Activated naive CD4-positive, alpha-beta T cell treated with anti-CD3 and anti-CD28 coated beads, Interleukin-2, amount 10 ng/mL, durations not matched to agents 7 days and 5 days (primary cell): Measurements from ENCODE around the gene ERRFI1.
"Not testable (repeated sequence)": the region's sequence is repeated elsewhere in the genome, so short reads cannot be mapped to it uniquely, and the experiment has no call there.

ENCODE experiments used
- CTCF ChIA-PET: fragments of 350-600 bp; sonication (Branson Sonifier 250); formaldehyde crosslinking; loops from one replicate; lab custom pipeline; 2021; ENCODE audit warnings: antibody characterized with exemption; lab: Charles Lee
- DNase-seq: peaks from one replicate; pipeline ENCODE4 v3.0.0-alpha.2; 2020
- H3K27ac Mint-ChIP-seq: one replicate; pipeline ENCODE4 v1.8.0; 2021; ENCODE audit warnings: mild to moderate bottlenecking, moderate library complexity, mixed read lengths
- H3K27me3 Mint-ChIP-seq: one replicate; pipeline ENCODE4 v1.8.0; 2021; ENCODE audit warnings: mild to moderate bottlenecking, mixed read lengths
- H3K36me3 Mint-ChIP-seq: one replicate; pipeline ENCODE4 v1.8.0; 2021; ENCODE audit warnings: mixed read lengths
- H3K4me1 Mint-ChIP-seq: one replicate; pipeline ENCODE4 v1.8.0; 2021; ENCODE audit warnings: mixed read lengths
- H3K4me3 Mint-ChIP-seq: one replicate; pipeline ENCODE4 v1.8.0; 2021; ENCODE audit warnings: mild to moderate bottlenecking, moderate library complexity, mixed read lengths
- H3K9me3 Mint-ChIP-seq: one replicate; pipeline ENCODE4 v1.8.0; 2021; ENCODE audit warnings: mixed read lengths

The ERRFI1 gene

DNA sequence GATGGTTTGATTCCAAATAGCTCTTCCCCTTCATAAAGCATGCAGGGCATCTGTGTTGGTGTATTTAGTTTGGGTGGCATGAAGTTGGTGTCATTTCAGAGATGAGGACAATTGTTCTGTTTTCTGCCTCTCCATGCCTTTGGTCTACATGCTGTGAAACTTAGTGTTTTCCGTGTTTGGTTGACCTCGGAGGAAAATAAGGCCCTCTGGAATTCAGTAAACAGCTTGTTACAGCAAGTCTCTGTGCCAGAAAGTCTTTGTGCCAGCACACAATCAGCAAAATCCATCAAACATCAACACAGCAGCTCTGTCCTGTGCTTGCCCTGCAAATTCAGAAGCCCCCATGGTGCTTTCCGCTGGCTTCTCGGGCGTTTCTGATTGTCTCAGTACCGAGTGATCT is 55.1 kb downstream of the ERRFI1 start:
- peaks cover 46% of the 10 kb centered on the region for H3K36me3 Mint-ChIP-seq
- peaks cover 11% of the 10 kb centered on the region for H3K4me1 Mint-ChIP-seq
- H3K4me3 Mint-ChIP-seq, result no peak overlapping the region
- no peak overlapping the region for H3K27ac Mint-ChIP-seq
- CTCF ChIA-PET, result interaction anchor here (0.9 kb wide), 1 partner anchor 62 kb away, joined by 3 read pairs; no protein-coding TSS in a partner anchor
- H3K27me3 Mint-ChIP-seq, result no peaks in the 10 kb centered on the region
- no peak for DNase-seq
- H3K9me3 Mint-ChIP-seq, result no peaks in the 10 kb centered on the region

DNA sequence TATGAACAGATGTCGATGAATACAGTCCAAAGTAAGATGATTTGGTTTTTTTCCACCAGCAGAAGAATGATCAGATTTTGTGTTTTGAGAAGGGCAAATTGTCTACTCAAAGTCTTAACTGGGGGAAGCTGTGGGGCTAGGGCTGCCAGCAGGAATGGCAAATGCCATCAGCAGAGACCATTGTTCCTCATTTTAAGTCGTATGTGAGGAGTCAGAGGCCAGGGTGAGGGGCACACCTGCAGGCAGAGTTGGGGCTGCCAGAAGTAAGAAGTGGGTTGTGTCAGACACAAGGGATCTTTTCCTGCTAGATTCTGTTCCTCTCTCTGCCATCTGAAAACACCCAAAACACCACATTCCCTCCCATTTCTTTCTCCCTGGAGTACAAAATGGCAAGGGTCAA is 55.9 kb downstream of the ERRFI1 start:
- Mint-ChIP-seq H3K4me3 (no peak overlapping the region), H3K4me1 (peaks cover 18% of the 10 kb centered on the region), H3K36me3 (peaks cover 51% of the 10 kb centered on the region), H3K27ac (no peak overlapping the region), H3K9me3 (no peaks in the 10 kb centered on the region), H3K27me3 (no peaks in the 10 kb centered on the region)
- no peak for DNase-seq
- CTCF ChIA-PET, result interaction anchor here (0.9 kb wide), 1 partner anchor 63 kb away, joined by 3 read pairs; no protein-coding TSS in a partner anchor

DNA sequence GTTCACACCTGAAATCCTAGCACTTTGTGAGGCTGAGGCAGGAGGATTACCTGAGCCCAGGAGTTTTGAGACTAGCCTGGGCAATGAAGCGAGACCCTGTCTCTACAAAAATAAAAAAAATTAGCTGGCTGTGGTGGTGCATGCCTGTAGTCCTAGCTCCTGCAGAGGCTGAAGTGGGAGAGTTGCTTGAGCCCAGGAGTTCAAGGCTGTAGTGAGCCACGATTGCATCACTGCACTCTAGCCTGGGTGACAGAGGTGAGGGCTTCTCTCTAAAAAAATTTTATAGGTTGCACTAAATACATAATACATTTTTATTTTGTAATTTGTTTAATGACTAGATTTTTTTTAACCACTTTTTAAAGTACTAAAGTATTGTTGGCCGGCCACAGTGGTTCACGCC is 58.5 kb downstream of the ERRFI1 start:
- H3K27me3 Mint-ChIP-seq, result no peaks in the 10 kb centered on the region
- peaks cover 44% of the 10 kb centered on the region for H3K4me1 Mint-ChIP-seq
- no peak for DNase-seq
- H3K4me3 Mint-ChIP-seq, result no peak overlapping the region
- no peak overlapping the region for H3K27ac Mint-ChIP-seq
- CTCF ChIA-PET, result interaction anchor here (2.0 kb wide), 1 partner anchor 48 kb away, joined by 4 read pairs; no protein-coding TSS in a partner anchor
- peaks cover 69% of the 10 kb centered on the region for H3K36me3 Mint-ChIP-seq
- H3K9me3 Mint-ChIP-seq, result no peaks in the 10 kb centered on the region

DNA sequence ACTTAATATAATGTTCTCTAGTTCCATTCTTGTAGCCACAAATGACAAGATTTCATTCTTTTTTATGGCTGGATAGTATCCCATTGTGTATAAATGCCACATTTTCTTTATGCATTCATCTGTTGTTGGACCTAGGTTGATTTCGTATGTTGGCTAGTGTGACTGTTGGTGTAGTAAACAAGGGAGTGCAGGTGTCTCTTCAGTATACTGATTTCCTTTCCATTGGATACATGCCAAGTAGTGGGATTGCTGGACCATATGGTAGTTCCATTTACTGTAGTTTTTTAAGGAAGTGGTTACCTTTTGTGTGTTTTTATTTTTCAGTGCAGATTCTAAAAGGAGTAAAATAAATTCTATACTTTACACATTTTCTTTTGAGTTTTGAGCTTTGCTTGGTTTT is 58.9 kb downstream of the ERRFI1 start:
- CTCF ChIA-PET, result interaction anchor here (2.0 kb wide), 1 partner anchor 48 kb away, joined by 4 read pairs; no protein-coding TSS in a partner anchor
- Mint-ChIP-seq H3K9me3 (no peaks in the 10 kb centered on the region), H3K4me1 (peaks cover 48% of the 10 kb centered on the region), H3K36me3 (peaks cover 69% of the 10 kb centered on the region), H3K4me3 (no peak overlapping the region), H3K27me3 (no peaks in the 10 kb centered on the region), H3K27ac (no peak overlapping the region)
- no peak for DNase-seq

DNA sequence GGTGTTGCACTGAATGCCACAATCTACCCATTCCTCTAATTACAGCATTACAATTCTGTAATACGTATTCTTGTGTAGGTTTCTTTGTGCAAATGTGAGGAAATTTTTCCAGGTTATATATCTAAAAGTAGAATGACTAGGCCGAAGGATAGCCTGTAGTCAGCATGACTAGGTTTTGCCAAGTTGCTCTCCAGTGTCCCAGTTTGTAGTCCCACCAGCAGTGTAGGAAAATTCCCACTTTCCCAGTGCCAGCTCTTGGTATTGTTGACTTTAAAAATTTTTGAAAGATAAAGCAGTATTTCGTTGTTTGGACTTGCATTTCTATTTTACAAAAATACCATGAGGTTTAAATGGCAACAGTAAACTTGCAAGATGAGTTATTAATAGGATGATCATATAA is 61.6 kb downstream of the ERRFI1 start:
- Mint-ChIP-seq H3K36me3 (peaks cover 54% of the 10 kb centered on the region), H3K27me3 (no peaks in the 10 kb centered on the region), H3K4me3 (no peak overlapping the region), H3K4me1 (peaks cover 67% of the 10 kb centered on the region), H3K27ac (no peak overlapping the region), H3K9me3 (no peaks in the 10 kb centered on the region)
- CTCF ChIA-PET, result interaction anchor here (0.9 to 1.9 kb wide), 4 partner anchors 11 to 53 kb away, joined by 3 to 6 read pairs (median 4); no protein-coding TSS in a partner anchor
- no peak for DNase-seq

DNA sequence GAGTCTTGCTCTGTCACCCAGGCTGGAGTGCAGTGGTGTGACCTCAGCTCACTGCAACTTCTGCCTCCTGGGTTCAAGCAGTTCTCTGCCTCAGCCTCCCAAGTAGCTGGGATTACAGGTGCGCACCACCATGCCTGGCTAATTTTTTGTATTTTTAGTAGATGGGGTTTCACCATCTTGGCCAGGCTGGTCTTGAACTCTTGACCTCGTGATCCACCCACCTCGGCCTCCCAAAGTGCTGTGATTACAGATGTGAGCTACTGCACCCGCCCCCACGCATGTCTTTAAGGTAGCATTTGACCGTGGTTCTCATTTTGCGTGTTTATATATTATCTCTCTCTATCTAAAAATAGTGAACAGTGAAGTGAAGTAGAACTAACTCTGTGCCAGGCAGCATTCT is 62.3 kb downstream of the ERRFI1 start:
- CTCF ChIA-PET, result interaction anchor here (1.2 to 1.9 kb wide), 3 partner anchors 11 to 53 kb away, joined by 3 to 6 read pairs (median 5); no protein-coding TSS in a partner anchor
- Mint-ChIP-seq H3K36me3 (peaks cover 49% of the 10 kb centered on the region), H3K4me3 (peak overlapping the region; percentile 97)

DNA sequence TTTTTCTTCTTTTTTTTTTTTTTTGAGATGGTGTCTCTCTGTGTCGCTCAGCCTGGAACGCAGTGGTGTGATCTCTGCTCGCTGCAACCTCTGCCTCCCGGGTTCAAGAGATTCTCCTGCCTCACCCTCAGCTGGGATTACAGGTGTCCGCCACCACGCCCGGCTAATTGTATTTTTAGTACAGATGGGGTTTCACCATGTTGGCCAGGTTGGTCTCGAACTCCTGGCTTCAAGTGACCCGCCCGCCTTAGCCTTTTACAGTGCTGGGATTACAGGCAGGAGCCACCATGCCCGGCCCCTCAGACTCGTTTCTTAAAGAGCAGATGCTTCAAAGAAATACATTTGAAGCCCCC is 62.8 kb downstream of the ERRFI1 start:
- DNase-seq, H3K27me3 Mint-ChIP-seq, H3K9me3 Mint-ChIP-seq: not testable (repeated sequence)
- peaks cover 46% of the 10 kb centered on the region for H3K36me3 Mint-ChIP-seq
- H3K27ac Mint-ChIP-seq, result peak overlapping the region; percentile 68
- H3K4me3 Mint-ChIP-seq, result peak overlapping the region; percentile 97
- H3K4me1 Mint-ChIP-seq, result peaks cover 68% of the 10 kb centered on the region
- CTCF ChIA-PET, result interaction anchor here (2.3 kb wide), 1 partner anchor 12 kb away, joined by 11 read pairs; no protein-coding TSS in a partner anchor

More for the DNA sequence above, 62.3 kb downstream of the ERRFI1 start:
- not testable (repeated sequence) for H3K27me3 Mint-ChIP-seq, H3K9me3 Mint-ChIP-seq, DNase-seq
- peaks cover 68% of the 10 kb centered on the region for H3K4me1 Mint-ChIP-seq
- H3K27ac Mint-ChIP-seq, result peak overlapping the region; percentile 45

DNA sequence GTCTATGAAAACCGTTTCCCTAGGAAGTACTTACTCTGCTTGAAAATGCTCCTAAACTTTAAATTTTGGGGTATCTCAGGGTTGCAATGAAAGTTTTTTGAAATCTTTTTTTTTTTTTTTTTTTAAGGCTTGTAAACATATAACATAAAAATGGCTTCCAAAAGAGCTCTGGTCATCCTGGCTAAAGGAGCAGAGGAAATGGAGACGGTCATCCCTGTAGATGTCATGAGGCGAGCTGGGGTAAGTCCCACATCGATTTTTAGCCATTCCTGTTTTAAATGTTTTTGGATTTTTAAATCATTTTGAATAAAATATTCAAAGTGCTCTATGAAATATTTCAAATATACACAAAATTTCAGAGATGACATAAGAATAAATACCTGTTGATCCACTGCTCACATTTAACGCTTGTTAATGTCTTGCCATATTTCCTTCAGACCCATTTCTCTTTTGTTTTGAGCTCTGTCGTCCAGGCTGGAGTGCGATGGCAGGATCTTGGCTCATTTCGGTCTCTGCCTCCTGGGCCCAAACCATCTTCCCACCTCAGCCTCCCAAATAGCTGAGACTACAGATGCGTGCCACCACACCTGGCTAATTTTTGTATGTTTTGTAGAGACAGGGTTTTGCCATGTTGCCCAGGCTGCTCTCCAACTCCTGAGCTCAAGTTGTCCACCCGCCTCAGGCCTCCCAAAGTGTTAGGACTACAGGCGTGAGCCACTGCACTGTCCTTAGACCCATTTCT is 63.3 kb downstream of the ERRFI1 start:
- no peak for DNase-seq
- H3K9me3 Mint-ChIP-seq, result no peaks in the 10 kb centered on the region
- H3K4me1 Mint-ChIP-seq, result peaks cover 68% of the 10 kb centered on the region
- peaks cover 46% of the 10 kb centered on the region for H3K36me3 Mint-ChIP-seq
- no peaks in the 10 kb centered on the region for H3K27me3 Mint-ChIP-seq
- peak overlapping the region; percentile 97 for H3K4me3 Mint-ChIP-seq
- H3K27ac Mint-ChIP-seq, result peak overlapping the region; percentile 96
- CTCF ChIA-PET, result interaction anchor here (0.8 to 2.3 kb wide), 2 partner anchors 13 to 15 kb away, joined by 3 to 11 read pairs; no protein-coding TSS in a partner anchor

DNA sequence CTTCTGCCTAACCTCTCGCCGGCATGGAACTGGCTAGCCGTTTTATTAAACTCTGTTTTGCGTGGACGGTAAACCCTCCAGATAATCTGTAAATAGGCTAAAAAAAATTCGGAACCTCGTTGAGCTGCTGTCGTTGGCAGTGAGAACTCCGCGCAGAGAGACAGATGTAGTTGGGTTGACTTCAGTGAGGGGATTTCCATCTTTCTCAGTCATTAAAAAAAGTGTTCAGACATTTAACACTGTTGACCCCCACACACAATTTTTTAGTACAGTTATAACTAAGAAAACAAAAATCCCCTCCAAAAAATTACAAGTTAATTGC is 64.1 kb downstream of the ERRFI1 start:
- Mint-ChIP-seq H3K36me3 (peaks cover 39% of the 10 kb centered on the region), H3K4me1 (peaks cover 68% of the 10 kb centered on the region)
- DNase-seq, result no peak

More for the DNA sequence above, 64.1 kb downstream of the ERRFI1 start:
- H3K4me3 Mint-ChIP-seq, result peak overlapping the region; percentile 97
- H3K27ac Mint-ChIP-seq, result peak overlapping the region; percentile 96
- CTCF ChIA-PET, result interaction anchor here (2.3 kb wide), 1 partner anchor 14 kb away, joined by 11 read pairs; no protein-coding TSS in a partner anchor
- H3K9me3 Mint-ChIP-seq, result no peaks in the 10 kb centered on the region
- no peaks in the 10 kb centered on the region for H3K27me3 Mint-ChIP-seq
